ENCODE data around the gene VIL1. TPM values are rescaled to one million over a fixed set of nuclear protein-coding genes. Genes with fewer than 3 reads are reported as not detected.

VIL1 gene
- total and polyA plus RNA-seq, 2 of the 8 experiments (the other 6 are each of a cell fraction or from before 2014, with no cell fraction given): 6.2 to 7.0 TPM

GRCh38 chr2:218447072-218447471, 28.1 kb downstream of the VIL1 start:
- H3K4me3 ChIP-seq (ENCODE audit: extremely low read depth in 1 of 4, insufficient read depth in 2 of 4, low read depth in 3 of 4, low read length in 4 of 4): no peak overlapping the region
- CTCF ChIA-PET (ENCODE audit: partially characterized antibody): interaction anchor here (0.7 to 1.1 kb wide), 3 partner anchors 19 to 1417 kb away, joined by 3 to 4 read pairs (median 3); no protein-coding TSS in a partner anchor
- 95% methylated on average over 2 of the region's 2 CpGs; no CpG with 5 or more reads in 1 of the 2 experiments for WGBS, 2 experiments (ENCODE audit: extremely low coverage in 1 of 2, insufficient coverage in 1 of 2, insufficient read length in 1 of 2, insufficient replicate concordance in 2 of 2, low coverage in 1 of 2, low lambda C conversion rate in 2 of 2, missing lambda C conversion rate in 1 of 2)

More at GRCh38 chr2:218447072-218447471, 28.1 kb downstream of the VIL1 start:
- Histone ChIP-seq H4K20me1 (replicated peaks in 1 of 2; ENCODE audit: control insufficient read depth in 1 of 2, insufficient read depth in 2 of 2, low read length in 2 of 2) (no peaks in the 10 kb centered on the region), H3K27ac (ENCODE audit: low read depth, low read length) (no peak overlapping the region), H3K18ac (ENCODE audit: extremely low read depth, low read length) (no peak overlapping the region), H4K8ac (ENCODE audit: extremely low read depth, insufficient read depth, low read length) (no peak overlapping the region), H4K5ac (ENCODE audit: insufficient read length, low read depth, low read length) (no peak overlapping the region), H3K9me3 (ENCODE audit: insufficient read depth in 2 of 2, low read depth in 1 of 2, low read length in 1 of 2) (no peaks in the 10 kb centered on the region), H3K79me1 (ENCODE audit: low read depth, low read length) (no peaks in the 10 kb centered on the region), H2BK15ac (ENCODE audit: low read length) (no peak overlapping the region), H2BK20ac (ENCODE audit: low read length) (no peak overlapping the region), H3K56ac (replicated peaks; ENCODE audit: insufficient read length, low read depth, low read length) (no peak overlapping the region), H2AK5ac (ENCODE audit: low read depth, low read length) (no peak overlapping the region), H3K4ac (replicated peaks; ENCODE audit: insufficient read length, low read depth, low read length) (no peak overlapping the region), H4K91ac (replicated peaks; ENCODE audit: insufficient read length, low read length) (no peak overlapping the region), H3K14ac (ENCODE audit: insufficient read length) (no peak overlapping the region), H2BK120ac (replicated peaks; ENCODE audit: low read depth, low read length) (no peak overlapping the region), H3K4me1 (replicated peaks in 1 of 4; ENCODE audit: control insufficient read depth in 3 of 4, insufficient read depth in 4 of 4, low read length in 3 of 4) (no peaks in the 10 kb centered on the region), H3K36me3 (ENCODE audit: control insufficient read depth in 2 of 4, insufficient read depth in 4 of 4, low read length in 3 of 4) (peaks cover 0 to 19% (median 7%) of the 10 kb centered on the region in 4 experiments; a peak in 6 of 8 replicates), H3K79me2 (ENCODE audit: control insufficient read depth in 1 of 2, insufficient read depth in 2 of 2, low read length in 2 of 2) (no peaks in the 10 kb centered on the region), H3K27me3 (replicated peaks in 1 of 4; ENCODE audit: control insufficient read depth in 3 of 4, extremely low read depth in 1 of 4, insufficient read depth in 3 of 4, low read length in 3 of 4) (no peaks in the 10 kb centered on the region), H3K4me2 (ENCODE audit: insufficient read depth in 1 of 2, low read depth in 2 of 2, low read length in 2 of 2) (no peak overlapping the region), H2BK12ac (ENCODE audit: low read depth, low read length) (no peak overlapping the region), H3K23me2 (ENCODE audit: low read depth, low read length) (no peaks in the 10 kb centered on the region), H2AFZ (ENCODE audit: low read length) (no peak overlapping the region), H2BK5ac (ENCODE audit: low read depth, low read length) (no peak overlapping the region), H3K23ac (ENCODE audit: insufficient read length) (no peak overlapping the region), H3K9ac (replicated peaks in 1 of 4; ENCODE audit: extremely low read depth in 1 of 4, low read depth in 3 of 4, low read length in 3 of 4) (no peak overlapping the region)
- FAIRE-seq: no peak
- DNase-seq (ENCODE audit: low read depth in 1 of 2, low spot score in 2 of 2): no peak
- TF ChIP-seq BRCA1 (IDR thresholded peaks at IDR 0.05; ENCODE audit: low read depth, low read length): no peak
- no peak for TF ChIP-seq NRF1 (IDR thresholded peaks at IDR 0.05; ENCODE audit: low read depth, low read length)
- no peak for TF ChIP-seq SP1 (IDR thresholded peaks at IDR 0.05; ENCODE audit: low read depth, low read length)
- TF ChIP-seq SIRT6 (IDR thresholded peaks at IDR 0.05; ENCODE audit: low read length): no peak
- TF ChIP-seq RBBP5 (IDR thresholded peaks at IDR 0.05; ENCODE audit: borderline replicate concordance, low read depth, low read length): no peak
- TF ChIP-seq POLR2AphosphoS5 (IDR thresholded peaks at IDR 0.05; ENCODE audit: low read depth, low read length): no peak
- POLR2A ChIA-PET (ENCODE audit: partially characterized antibody): no interaction called here
